ENCODE results near the gene CSRNP2. TPM values are rescaled to one million over a fixed set of nuclear protein-coding genes. Genes with fewer than 3 reads are reported as not detected.

The CSRNP2 gene
- total RNA-seq, 4 donors from 2014 or later: 16.5 to 23.3 (median 20.3) TPM

GRCh38 chr12:51115533-51115932, 32.1 kb upstream of the CSRNP2 start:
- Histone ChIP-seq H3K27me3 (no peaks in the 10 kb centered on the region), H3K27ac (no peak overlapping the region), H3K4me1 (no peaks in the 10 kb centered on the region), H3K4me3 (no peak overlapping the region), H3K9me3 (no peaks in the 10 kb centered on the region), H3K36me3 (peaks cover 59% of the 10 kb centered on the region)
- DNase-seq (ENCODE audit: low spot score in 2 of 2): no peak
- no peak for TF ChIP-seq POLR2A (IDR thresholded peaks at IDR 0.05)

GRCh38 chr12:51108136-51108535, 24.7 kb upstream of the CSRNP2 start:
- Histone ChIP-seq H3K36me3 (peaks cover 84% of the 10 kb centered on the region), H3K27me3 (no peaks in the 10 kb centered on the region), H3K4me1 (no peaks in the 10 kb centered on the region), H3K27ac (no peak overlapping the region), H3K9me3 (no peaks in the 10 kb centered on the region), H3K4me3 (no peak overlapping the region)
- no peak for DNase-seq (ENCODE audit: low spot score in 2 of 2)
- TF ChIP-seq POLR2AphosphoS5 (IDR thresholded peaks at IDR 0.05): no peak
- no peak for TF ChIP-seq EP300 (IDR thresholded peaks at IDR 0.05)
- 91% methylated on average over 4 of the region's 4 CpGs for WGBS

- H3K4me1 ChIP-seq: no peaks in the 10 kb centered on the region
- H3K4me3 ChIP-seq: no peak overlapping the region
- TF ChIP-seq POLR2A (IDR thresholded peaks at IDR 0.05) (no peak), EP300 (IDR thresholded peaks at IDR 0.05) (no peak), POLR2AphosphoS5 (IDR thresholded peaks at IDR 0.05) (no peak), CTCF (IDR thresholded peaks at IDR 0.05) (no peak)
- peaks cover 84% of the 10 kb centered on the region for H3K36me3 ChIP-seq
- no peaks in the 10 kb centered on the region for H3K9me3 ChIP-seq
- H3K27me3 ChIP-seq: no peaks in the 10 kb centered on the region
- no peak overlapping the region for H3K27ac ChIP-seq
- DNase-seq (ENCODE audit: low spot score in 2 of 2): no peak
Observed at GRCh38 chr12:51103977-51104376, 20.6 kb upstream of the CSRNP2 start.

- no peaks in the 10 kb centered on the region for H3K27me3 ChIP-seq
- H3K4me3 ChIP-seq: no peak overlapping the region
- no peaks in the 10 kb centered on the region for H3K9me3 ChIP-seq
- TF ChIP-seq CTCF (IDR thresholded peaks at IDR 0.05) (no peak), POLR2AphosphoS5 (IDR thresholded peaks at IDR 0.05) (no peak), EP300 (IDR thresholded peaks at IDR 0.05) (no peak), POLR2A (IDR thresholded peaks at IDR 0.05) (no peak)
- DNase-seq (ENCODE audit: low spot score in 2 of 2): no peak
- H3K27ac ChIP-seq: no peak overlapping the region
- 100% methylated on average over 1 of the region's 1 CpG for WGBS
- H3K4me1 ChIP-seq: no peaks in the 10 kb centered on the region
- H3K36me3 ChIP-seq: peaks cover 92% of the 10 kb centered on the region
Observed at GRCh38 chr12:51098611-51099010, 15.2 kb upstream of the CSRNP2 start.

GRCh38 chr12:51090705-51091229, 7.4 kb upstream of the CSRNP2 start:
- Histone ChIP-seq H3K27ac (no peak overlapping the region), H3K27me3 (no peaks in the 10 kb centered on the region), H3K4me1 (no peaks in the 10 kb centered on the region), H3K36me3 (peaks cover 34% of the 10 kb centered on the region), H3K4me3 (no peak overlapping the region), H3K9me3 (no peaks in the 10 kb centered on the region)
- DNase-seq (ENCODE audit: low spot score in 2 of 2): no peak
- WGBS: 94% methylated on average over 10 of the region's 10 CpGs
- TF ChIP-seq POLR2A (IDR thresholded peaks at IDR 0.05): no peak
- no peak for TF ChIP-seq EP300 (IDR thresholded peaks at IDR 0.05)
- no peak for TF ChIP-seq CTCF (IDR thresholded peaks at IDR 0.05)
- no peak for TF ChIP-seq POLR2AphosphoS5 (IDR thresholded peaks at IDR 0.05)

- Histone ChIP-seq H3K4me3 (no peak overlapping the region), H3K36me3 (peaks cover 13% of the 10 kb centered on the region), H3K9me3 (no peaks in the 10 kb centered on the region), H3K27me3 (no peaks in the 10 kb centered on the region), H3K4me1 (peaks cover 3% of the 10 kb centered on the region), H3K27ac (no peak overlapping the region)
- no peak for TF ChIP-seq CTCF (IDR thresholded peaks at IDR 0.05)
- TF ChIP-seq POLR2A (IDR thresholded peaks at IDR 0.05): no peak
- no peak for TF ChIP-seq EP300 (IDR thresholded peaks at IDR 0.05)
- TF ChIP-seq POLR2AphosphoS5 (IDR thresholded peaks at IDR 0.05): no peak
- 98% methylated on average over 3 of the region's 3 CpGs for WGBS
- no peak for DNase-seq (ENCODE audit: low spot score in 2 of 2)
Observed at GRCh38 chr12:51087818-51088217, 4.4 kb upstream of the CSRNP2 start.
